Measurements from ENCODE around the gene GSN. TPM values are rescaled to one million over a fixed set of nuclear protein-coding genes. Genes with fewer than 3 reads are reported as not detected.
A peak's percentile ranks its signal among the peaks of the same experiment; 100 is the strongest.

The GSN gene
- total and polyA plus RNA-seq, 2 of the 13 experiments (the other 11 are each of a cell fraction or from before 2014, with no cell fraction given): 294 to 307 TPM

GRCh38 chr9:121340676-121341392 lies 72.9 kb downstream of the GSN start:
- Histone ChIP-seq H3K27me3 (ENCODE audit: control insufficient read depth in 1 of 2, insufficient read depth in 2 of 2, low read length in 2 of 2) (no peaks in the 10 kb centered on the region), H3K79me2 (ENCODE audit: insufficient read depth, low read length) (no peaks in the 10 kb centered on the region), H3K27ac (ENCODE audit: extremely low read length, insufficient read depth, low read length) (no peak overlapping the region), H3K9ac (ENCODE audit: insufficient read depth, low read depth, low read length) (no peak overlapping the region), H3K4me2 (ENCODE audit: low read depth, low read length) (no peak overlapping the region), H3K9me3 (ENCODE audit: low read length) (no peaks in the 10 kb centered on the region), H3K4me1 (ENCODE audit: insufficient read depth, low read length) (no peaks in the 10 kb centered on the region), H2AFZ (ENCODE audit: low read length) (no peak overlapping the region), H3K36me3 (replicated peaks in 1 of 2; ENCODE audit: control insufficient read depth in 1 of 2, insufficient read depth in 2 of 2, low read length in 2 of 2) (peaks cover 6 to 34% of the 10 kb centered on the region in 2 experiments), H3K4me3 (replicated peaks in 1 of 3; ENCODE audit: insufficient read depth in 1 of 3, low read depth in 2 of 3, low read length in 3 of 3) (no peak overlapping the region), H4K20me1 (ENCODE audit: insufficient read depth, low read length) (no peaks in the 10 kb centered on the region)
- ATAC-seq (no peak), FAIRE-seq (no peak), DNase-seq (ENCODE audit: low spot score) (no peak)
- BruUV-seq (replicated peaks): TSS peak; percentile 48
- POLR2A ChIA-PET: no interaction called here
- CTCF ChIA-PET (ENCODE audit: low intra/inter-chr PET ratio, low total read pairs): no interaction called here
- TF ChIP-seq RFXANK (CRISPR knock-in tag; IDR thresholded peaks at IDR 0.05): no peak
- TF ChIP-seq DR1 (CRISPR knock-in tag; IDR thresholded peaks at IDR 0.05): no peak
- TF ChIP-seq IRF2 (CRISPR knock-in tag; IDR thresholded peaks at IDR 0.05): no peak
- no peak for TF ChIP-seq LBX2 (CRISPR knock-in tag; IDR thresholded peaks at IDR 0.05; ENCODE audit: borderline replicate concordance)
- TF ChIP-seq SMARCE1 (IDR thresholded peaks at IDR 0.05; ENCODE audit: borderline replicate concordance): no peak
- no peak for TF ChIP-seq KDM5B (CRISPR knock-in tag; IDR thresholded peaks at IDR 0.05; ENCODE audit: borderline replicate concordance)
- no peak for TF ChIP-seq ZNF781 (CRISPR knock-in tag; IDR thresholded peaks at IDR 0.05; ENCODE audit: borderline replicate concordance, not compliant biosample characterization)
- TF ChIP-seq ZNF878 (CRISPR knock-in tag; IDR thresholded peaks at IDR 0.05): no peak
- no peak for TF ChIP-seq ZMYM2 (CRISPR knock-in tag; IDR thresholded peaks at IDR 0.05)
- TF ChIP-seq THYN1 (CRISPR knock-in tag; IDR thresholded peaks at IDR 0.05; ENCODE audit: borderline replicate concordance, low read depth): no peak
- no peak for TF ChIP-seq NFE2 (CRISPR knock-in tag; IDR thresholded peaks at IDR 0.05)
- no peak for TF ChIP-seq YY1 (IDR thresholded peaks at IDR 0.05; ENCODE audit: insufficient read depth, insufficient replicate concordance, low read depth, low read length)
- TF ChIP-seq ZNF768 (CRISPR knock-in tag; IDR thresholded peaks at IDR 0.05): no peak
- TF ChIP-seq ZNF292 (CRISPR knock-in tag; IDR thresholded peaks at IDR 0.05; ENCODE audit: borderline replicate concordance, low read depth): no peak
- WGBS (ENCODE audit: low lambda C conversion rate): 96% methylated on average over 6 of the region's 6 CpGs
- intact Hi-C loops (cut with micrococcal nuclease; ENCODE audit: unreplicated experiment) (no loop called here), in situ Hi-C loops (cut with HindIII; ENCODE audit: extremely low pct_ligation_motif_present, low pct_unique_long_range_greater_than_20kb) (no loop called here)

All from HepG2 (cell line).